Islet precursor cell (in vitro differentiated cells): ENCODE measurements around the gene ZNF493.
A peak's percentile ranks its signal among the peaks of the same experiment; 100 is the strongest.

Source experiments
- DNase-seq: peaks from one replicate; pipeline ENCODE4 v3.0.0-alpha.2; 2018

Gene ZNF493

DNA sequence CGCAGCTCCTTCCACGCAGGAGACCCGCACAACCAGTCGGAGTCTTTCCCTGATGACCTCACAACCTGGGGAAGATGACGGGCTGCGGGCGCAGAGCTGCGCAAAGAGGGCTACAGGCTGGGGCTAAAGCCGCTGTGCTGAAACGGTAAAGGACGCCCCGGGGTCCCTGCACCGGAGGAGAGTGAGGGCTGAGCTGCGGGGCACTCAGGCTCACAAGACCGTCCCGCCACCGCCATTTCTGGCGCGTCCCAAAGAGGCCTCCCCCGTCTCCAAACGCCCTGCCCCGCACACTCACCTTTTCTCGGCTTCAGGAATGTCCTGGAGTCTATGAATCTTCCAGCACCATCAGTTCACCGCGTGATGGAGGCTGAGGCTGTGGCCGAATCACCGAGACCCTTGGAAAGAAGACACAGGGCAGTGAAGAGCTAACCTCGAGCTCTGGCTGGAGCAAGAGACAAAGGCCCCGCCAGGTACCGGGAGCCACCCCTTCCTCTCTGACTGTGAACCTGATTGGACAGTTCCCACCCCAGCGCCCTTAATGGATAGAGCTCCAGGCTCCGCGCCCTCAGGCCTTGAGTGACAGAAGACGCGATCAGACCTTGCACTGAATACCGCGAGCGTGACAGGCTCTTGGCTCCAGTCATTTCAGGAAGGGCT is 66.6 kb downstream of the ZNF493 start:
- peak; percentile 97 for DNase-seq

GRCh38 chr19:21466627-21467026 is 69.7 kb downstream of the ZNF493 start:
- DNase-seq, result no peak

DNA sequence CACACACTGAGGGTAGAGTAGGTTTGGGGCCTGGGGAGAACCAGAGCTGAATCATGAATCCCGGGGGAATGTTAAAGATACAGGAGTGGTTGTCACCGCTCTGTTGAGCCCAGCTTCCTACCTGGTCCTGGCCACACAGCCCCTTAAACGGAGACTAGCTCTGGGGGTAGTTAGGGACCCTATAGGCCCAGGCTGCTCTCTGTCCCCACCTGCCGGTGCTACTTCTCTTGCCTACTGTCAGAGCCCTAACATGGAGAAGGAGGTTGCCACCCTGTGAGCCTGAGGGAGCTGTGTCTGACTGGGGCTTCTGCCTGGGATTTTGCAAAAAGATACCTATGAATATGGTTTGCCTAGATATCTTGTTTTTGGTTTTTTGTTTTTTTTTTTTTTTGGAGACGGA is 71.9 kb downstream of the ZNF493 start:
- no peak for DNase-seq

DNA sequence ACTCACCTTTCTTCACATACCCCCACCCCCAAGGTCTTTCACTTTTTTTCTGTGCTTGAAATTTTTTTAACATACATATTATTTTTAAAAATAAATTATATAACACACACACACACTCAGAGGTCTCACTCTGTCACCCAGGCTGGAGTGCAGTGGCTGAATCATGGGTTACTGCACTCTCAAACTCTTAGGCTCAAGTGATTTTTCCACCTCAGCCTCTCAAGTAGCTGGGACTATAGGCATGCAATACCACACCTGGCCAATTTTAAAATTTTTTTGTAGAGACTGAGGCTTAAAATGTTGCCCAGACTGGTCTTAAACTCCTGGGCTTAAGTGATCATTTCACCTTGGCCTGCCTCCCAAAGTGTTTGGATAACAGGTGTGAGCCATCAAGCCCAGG is 75.6 kb downstream of the ZNF493 start:
- no peak for DNase-seq

- peak; percentile 97 for DNase-seq
Observed at GRCh38 chr19:21474671-21475181, 77.8 kb downstream of the ZNF493 start.
